ENCODE results near the gene ZNF829.
A peak's percentile ranks its signal among the peaks of the same experiment; 100 is the strongest.

Gene ZNF829

DNA sequence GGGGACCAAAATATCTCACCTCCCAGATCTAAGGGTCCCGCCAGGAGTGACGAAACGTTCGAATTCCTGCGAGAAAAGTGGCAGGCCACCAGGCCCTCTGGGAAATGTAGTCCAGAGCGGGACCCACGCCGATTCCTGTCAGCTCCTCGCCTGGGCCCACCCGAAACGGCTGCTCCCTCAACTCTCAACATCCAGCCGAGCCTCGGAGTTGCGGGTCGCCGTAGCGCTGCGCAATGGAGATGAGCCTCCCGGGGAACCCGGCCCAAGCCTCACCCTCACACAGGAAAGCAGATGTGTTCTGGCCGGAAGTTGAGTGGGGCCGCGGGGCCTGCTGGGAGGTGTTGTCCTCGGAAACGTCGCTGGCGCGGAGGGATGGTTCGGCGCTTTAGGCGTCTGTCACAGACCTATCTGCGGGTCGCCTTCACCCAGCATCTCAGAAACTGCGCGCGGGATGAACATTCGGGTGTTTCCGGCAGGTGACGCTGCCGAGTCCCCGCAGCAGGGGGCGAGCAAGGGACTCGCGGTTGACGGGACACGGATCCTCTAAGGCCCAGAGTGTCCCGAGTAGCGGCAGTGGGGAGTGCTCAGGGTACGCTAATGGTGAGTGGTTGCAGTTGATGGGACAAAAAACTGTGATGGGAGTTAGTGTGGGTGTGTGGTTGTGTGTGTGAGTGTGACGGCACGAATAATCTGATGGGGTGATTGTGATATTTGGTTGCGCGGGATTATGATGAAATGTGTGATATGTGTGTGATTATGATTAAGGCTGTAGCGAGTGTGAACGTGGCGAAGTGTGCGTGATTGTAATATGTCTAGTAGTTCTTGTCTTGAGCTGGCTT, at the start of gene ZNF829, which contains the start of gene ZNF568:
TSS of gene ZNF829 (minus strand) at position 300 of the 839 bp plus-strand sequence. CDS start 1,124 bp downstream, outside the sequence.
TSS of gene ZNF568 (plus strand) at position 341 of the 839 bp plus-strand sequence. CDS start 6,439 bp downstream, outside the sequence.
- DNase-seq: peak; percentile 91

DNA sequence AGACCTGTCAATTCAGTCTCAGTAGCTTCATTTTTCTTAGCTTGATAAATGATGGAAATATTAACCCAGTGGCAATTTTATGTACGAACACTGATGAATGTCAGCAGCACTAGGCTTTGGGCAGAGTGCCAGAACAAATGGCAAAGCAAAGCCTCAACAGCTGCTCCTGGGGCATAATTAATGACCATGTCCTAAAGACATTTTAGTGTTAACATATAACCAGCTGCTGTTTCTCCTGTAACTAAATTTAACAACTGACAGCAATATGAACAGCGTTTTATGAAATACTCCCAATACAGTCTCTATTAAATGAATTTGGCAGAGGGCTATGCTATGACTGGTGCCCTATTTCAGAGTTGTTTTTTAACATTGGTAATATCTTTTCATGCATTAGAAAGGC, 47.2 kb upstream of the ZNF829 start:
- DNase-seq: no peak

DNA sequence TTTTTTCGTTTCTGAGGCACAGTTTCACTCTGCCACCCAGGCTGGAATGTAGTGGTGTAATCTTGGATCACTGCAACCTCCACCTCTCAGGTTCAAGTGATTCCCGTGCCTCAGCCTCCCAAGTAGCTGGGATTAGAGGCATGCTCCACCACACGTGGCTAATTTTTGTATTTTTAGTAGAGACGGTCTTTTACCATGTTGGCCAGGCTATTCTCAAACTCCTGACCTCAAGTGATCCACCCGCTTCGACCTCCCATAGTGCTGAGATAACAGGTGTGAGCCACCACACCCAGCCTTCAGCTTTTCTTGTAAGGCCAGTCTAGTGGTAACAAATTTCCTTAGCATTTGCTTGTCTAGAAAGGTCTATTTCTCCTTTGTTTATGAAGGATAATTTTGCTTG, 46.3 kb upstream of the ZNF829 start:
- DNase-seq: no peak

DNA sequence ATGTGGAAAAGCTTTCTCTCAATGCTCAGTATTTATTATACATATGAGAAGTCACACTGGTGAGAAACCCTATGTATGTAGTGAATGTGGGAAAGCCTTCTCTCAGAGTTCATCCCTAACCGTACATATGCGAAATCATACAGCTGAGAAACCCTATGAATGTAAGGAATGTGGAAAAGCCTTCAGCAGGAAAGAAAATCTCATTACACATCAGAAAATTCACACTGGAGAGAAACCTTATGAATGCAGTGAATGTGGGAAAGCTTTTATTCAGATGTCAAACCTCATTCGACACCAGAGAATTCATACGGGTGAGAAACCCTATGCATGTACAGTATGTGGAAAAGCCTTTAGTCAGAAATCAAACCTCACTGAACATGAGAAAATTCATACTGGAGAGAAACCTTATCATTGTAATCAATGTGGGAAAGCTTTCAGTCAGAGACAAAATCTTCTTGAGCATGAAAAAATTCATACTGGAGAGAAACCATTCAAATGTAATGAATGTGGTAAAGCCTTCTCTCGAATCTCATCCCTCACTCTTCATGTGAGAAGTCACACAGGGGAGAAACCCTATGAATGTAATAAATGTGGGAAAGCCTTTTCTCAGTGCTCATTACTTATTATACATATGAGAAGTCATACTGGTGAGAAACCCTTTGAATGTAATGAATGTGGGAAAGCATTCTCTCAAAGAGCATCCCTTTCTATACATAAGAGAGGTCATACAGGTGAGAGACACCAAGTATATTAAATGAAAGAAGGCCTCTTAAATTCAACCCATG, 34.4 kb upstream of the ZNF829 start:
- no peak for DNase-seq

DNA sequence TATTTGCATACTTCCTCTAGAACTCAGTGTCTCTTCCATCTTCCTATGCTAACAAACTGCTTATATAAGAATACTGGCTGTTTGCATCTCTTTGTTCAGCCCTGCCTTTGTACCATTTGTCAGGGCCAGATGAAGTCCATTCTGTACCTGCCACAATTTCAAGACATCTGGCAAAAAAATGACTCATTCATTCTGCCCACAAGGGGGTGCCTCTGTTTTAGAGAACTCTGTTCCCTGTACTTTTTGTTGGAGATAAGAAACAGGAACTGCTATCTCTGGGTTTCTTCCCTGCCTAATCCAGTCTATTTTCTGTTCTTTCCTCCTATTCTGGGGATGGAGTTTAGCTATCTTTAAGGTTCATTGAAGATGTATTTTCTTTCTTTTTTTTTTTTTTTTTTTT, 23.1 kb upstream of the ZNF829 start:
- no peak for DNase-seq

DNA sequence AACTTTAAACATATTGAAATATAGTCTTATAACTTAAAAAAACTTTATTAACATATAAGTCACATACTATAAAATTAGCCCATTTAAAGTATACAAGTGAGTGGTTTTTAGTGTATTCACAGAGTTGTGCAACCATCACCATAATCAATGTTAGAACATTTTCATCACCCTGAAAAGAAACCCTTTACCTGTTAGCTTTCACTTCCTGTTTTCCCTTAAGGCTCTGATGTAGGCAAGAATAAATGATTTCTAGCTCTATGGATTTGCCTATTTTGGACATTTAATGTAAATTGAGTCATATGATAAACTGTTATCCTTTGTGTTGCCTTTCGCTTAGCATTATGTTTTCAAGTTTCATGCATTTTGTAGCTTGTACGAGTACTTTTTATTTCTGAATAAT, 15.6 kb upstream of the ZNF829 start:
- DNase-seq: no peak

DNA sequence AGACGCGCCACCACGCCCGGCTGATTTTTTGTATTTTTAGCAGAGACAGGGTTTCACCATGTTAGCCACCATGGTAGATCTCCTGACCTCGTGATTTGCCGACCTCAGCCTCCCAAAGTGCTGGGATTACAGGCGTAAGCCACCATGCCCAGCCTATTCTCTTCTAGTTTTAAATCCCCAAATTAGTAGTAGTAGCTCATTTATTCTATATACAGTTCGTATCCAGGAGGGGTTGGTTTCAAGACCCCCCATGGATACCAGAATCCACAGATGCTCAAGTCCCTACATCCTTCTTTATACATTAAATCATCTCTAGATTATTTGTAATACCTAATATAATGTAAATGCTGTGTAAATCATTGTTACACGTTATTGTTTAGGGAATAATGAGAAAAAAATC, 2.0 kb upstream of the ZNF829 start:
- DNase-seq: no peak

DNA sequence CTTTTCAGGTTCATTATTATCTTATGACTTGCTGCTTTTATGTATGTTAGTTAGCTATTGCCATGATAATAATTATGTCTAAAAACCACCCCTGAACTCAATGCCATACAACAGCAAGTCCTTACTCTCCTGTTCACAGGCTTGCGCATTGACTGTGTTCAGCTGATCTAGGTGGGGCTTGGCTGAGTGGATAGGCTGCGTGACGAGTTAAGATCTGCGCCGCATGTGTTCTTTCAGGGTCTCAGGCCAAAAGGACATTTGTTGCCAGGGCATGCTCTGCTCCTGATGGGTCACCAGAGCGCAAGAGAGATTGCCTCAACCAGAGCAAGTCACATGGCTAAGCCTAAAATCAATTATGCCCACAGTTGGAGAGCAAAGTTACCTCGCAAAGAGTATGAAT, 900 bp upstream of the ZNF829 start:
- DNase-seq: no peak

DNA sequence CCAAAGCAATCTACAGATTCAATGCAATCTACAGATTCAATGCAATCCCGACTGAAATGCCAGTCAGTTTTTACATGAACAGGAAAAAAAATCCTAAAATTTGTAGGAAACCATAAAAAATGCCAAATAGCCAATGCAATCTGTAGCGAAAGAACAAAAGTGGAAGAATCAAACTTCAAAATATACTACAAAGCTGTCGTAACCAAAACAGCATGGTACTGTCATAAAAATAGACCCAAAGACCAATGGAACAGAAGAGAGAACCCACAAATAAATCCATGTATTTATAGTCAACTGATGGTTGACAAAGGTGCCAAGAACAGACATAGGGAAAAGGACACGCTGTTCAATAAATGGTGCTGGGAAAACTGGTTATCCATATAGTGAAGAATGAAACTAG, 17.7 kb downstream of the ZNF829 start:
- DNase-seq: no peak

DNA sequence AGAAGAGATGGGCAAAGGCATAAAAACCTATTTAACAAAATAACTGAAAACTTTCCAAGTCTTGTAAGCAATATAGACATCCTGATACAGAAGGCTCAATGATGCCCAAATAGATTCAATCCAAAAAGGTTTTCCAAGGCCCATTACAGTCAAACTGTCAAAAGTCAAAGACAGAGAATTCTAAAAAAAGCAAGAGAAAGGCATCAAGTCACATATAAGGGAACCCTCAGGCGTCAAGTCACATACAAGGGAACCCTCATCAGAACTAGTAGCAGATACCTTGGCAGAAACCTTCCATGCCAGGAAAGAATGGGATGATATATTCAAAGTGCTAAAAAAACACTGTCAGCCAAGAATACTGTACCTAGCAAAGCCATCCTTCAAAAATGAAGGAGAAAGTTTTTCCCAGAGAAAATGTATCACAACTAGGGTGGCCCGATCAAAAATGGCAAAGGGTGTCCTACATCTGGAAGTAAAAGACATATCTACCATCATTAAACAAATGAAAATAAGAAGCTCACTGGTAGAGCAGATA, 21.2 kb downstream of the ZNF829 start:
- no peak for DNase-seq

DNA sequence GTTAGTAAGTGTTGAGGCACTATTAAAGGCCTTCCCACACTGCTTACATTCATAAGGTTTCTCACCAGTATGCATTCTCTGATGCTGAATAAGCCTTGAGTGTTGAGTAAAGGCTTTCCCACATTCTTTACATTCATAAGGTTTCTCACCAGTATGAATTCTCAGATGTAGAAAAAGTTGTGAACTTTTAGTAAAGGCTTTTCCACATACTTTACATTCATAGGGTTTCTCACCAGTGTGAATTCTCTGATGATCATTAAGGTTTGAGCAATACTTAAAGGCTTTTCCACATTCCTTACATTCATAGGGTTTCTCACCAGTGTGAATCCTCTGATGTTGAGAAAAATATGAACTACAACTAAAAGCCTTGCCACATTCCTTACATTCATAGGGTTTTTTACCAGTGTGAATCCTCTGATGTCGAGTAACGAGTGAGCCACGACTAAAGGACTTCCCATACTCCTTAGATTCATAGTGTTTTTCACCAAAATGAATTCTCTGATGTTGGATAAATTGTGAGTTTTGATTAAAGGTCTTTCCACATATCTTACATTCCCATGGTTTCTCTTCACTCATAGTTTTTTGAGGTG, 24.2 kb downstream of the ZNF829 start:
- no peak for DNase-seq

DNA sequence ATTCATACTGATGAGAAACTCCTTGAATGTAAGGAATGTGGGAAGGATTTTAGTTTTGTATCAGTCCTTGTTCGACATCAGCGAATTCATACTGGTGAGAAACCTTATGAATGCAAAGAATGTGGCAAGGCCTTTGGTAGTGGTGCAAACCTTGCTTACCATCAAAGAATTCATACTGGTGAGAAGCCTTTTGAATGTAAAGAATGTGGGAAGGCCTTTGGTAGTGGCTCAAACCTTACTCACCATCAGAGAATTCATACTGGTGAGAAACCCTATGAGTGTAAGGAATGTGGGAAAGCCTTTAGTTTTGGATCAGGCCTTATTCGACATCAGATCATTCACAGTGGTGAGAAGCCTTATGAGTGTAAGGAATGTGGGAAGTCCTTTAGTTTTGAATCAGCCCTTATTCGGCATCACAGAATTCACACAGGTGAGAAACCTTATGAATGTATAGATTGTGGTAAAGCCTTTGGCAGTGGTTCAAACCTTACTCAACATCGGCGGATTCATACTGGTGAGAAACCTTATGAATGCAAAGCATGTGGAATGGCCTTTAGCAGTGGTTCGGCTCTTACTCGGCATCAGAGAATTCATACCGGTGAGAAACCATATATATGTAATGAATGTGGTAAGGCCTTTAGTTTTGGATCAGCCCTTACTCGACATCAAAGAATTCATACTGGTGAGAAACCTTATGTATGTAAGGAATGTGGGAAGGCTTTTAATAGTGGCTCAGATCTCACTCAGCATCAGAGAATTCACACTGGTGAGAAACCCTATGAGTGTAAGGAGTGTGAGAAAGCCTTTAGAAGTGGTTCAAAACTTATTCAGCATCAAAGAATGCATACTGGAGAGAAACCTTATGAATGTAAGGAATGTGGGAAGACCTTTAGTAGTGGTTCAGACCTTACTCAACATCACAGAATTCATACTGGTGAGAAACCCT, 38.8 kb downstream of the ZNF829 start:
- no peak for DNase-seq

DNA sequence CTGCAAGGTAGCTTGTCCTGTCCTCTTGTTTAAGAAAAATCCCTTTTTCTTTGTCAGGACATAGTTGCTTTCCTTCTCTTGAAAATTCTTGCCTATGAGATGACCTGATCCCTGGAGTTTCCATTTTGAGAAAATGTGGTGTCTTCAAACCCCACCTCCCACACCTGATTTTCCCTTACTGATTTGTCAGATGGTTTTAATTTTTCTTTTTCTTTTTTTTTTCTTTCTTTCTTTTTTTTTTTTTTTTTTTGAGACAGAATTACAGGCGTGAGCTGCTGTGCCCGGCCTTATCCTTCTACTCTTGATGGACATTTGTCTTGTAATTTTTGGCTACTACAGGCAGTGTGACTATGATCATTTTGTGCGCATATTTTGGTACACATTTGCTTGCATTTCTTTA, 64.2 kb downstream of the ZNF829 start:
- DNase-seq: no peak

DNA sequence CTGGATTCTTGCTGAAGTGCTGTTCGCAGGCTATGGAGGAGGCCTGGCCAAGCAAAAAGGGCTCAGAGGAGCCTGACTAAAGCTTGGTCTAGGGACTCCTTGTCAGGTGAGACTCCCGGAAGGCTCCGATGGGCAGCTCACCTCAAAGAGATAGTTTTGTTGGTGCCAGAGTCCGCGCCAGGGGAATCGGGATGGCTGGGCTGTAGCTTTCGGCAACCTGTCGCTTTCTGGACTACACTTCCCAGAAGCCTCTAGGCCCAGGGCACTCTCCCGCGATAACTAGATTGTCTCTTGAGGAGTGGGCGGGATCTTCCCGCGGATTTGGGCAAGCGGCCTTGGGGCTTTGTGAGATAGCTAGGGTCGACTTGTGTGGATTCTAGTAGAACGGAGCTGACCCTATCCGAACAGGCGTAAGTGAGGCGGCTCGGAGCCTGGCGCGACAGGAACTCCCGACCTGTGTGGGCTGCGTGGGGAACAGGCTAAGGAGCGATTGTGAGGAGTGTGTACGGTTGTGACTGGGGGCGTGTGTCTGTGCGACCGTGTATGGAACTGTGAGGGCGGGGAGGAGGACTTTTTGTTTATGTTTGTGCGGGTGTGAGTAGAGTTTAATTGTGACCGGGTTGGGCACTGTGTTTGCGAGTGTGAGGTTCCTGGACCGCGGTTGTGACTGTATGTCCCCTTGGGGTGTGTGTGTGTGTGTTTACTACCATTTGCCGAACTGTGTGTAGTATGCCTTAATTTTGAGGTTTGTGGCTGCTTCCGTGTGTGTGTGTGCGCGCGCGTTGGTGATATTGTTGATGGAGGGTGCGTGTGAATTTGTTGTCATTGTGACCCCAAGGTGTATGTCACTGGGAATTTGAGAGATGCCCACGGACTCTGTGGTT, 65.3 kb downstream of the ZNF829 start, which contains the start of gene ZNF345:
TSS of gene ZNF345 (plus strand) at position 318 of the 884 bp plus-strand sequence. CDS start 25,955 bp downstream, outside the sequence.
- DNase-seq: peak; percentile 86

DNA sequence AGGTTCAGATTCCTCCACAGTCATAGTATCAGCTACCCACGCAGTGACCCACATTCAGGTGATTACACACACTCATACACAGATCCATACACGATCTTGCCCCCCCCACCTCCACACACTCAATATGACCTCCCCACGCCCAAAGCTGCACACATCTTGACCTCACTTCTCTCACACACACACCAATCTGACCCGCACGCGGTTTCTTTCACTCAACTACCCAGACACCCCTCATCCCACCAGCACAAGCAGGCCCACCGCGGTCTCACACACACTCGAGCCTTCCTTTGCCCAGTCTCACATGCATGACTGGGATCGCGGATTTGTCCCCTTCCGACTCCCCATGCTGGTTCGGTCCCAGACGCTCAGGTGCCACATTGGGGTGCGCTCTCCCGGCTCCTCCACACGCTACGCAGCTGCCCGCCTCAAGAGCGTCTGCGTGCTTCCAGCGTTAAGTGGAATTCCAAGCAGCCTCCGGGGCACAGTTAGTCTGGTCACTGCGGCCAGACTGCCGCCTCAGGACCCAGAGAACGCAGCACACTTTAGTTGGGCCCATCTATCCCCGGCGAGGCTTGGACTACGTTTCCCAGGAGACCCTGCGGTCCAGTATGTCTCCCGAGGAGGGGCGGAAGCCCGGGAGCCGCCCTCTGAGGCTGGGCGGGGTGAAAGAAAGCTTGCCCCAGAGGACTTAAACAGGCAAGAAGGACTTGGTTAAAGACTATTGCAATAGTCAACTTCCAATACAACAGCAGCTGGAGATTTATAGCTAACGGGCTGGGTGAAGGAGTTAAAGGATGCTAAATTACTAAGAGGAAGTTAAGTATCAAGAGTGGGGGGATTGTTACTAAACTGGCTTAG, 66.2 kb downstream of the ZNF829 start:
- DNase-seq: peak; percentile 88

DNA sequence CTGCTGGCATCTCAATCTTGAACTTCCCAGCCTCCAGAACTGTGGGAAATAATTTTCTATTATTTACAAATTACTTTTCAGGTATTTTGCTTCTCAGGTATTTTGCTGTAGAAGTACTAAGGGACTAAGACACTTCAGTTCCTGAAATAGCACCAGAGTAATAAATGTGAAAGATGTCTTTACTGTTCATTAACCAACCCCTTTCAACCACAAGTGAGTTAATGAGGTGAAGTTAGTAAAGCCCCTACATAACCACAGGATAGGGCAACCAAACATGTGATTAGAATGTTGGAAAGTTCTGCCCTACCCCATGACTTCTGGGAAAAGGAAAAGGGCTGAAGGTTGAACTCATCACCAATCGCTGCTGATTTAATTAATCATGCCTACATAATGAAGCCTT, 68.1 kb downstream of the ZNF829 start:
- no peak for DNase-seq

DNA sequence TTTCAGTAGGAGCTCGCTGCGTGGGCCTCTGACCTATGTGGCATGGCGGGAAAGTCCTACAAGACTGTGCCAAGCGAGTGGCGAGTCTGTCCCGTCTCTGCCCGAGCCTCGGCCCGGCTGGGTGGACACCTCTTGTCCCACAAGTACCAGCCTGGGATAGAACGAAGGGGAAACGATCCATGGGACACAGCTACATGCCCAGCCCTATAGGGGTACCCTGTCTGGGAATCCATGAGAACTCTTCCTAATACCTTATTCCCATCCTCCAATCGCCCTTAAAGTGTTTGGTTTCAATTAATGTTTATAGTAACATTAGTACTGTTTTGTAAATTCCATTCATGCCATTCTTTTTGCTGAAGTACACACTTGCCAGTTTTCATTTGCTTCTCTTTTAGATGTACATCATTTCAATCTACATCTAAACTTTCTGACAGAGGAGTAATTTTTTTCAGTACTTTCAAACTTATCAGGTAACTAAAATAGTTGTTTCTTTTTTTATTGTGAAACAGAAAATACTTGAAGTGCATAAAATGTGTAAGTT, 77.2 kb downstream of the ZNF829 start:
- DNase-seq: no peak

All from CD4-positive, alpha-beta T cell treated with Interleukin-17A for 4 hours (primary cell).